Liver (tissue), 9 donors: ENCODE results near the gene SERPING1. TPM values are rescaled to one million over a fixed set of nuclear protein-coding genes. Genes with fewer than 3 reads are reported as not detected.
A peak's percentile ranks its signal among the peaks of the same experiment; 100 is the strongest.

Experiments used
- DNase-seq: peaks from one replicate; pipeline ENCODE4 v3.0.0-alpha.2; 2017; ENCODE audit warnings: low spot score
- H3K27ac ChIP-seq, 2 donors: one replicate each; pipeline ENCODE4 v1.7.0; 2013; ENCODE audit warnings: inconsistent platforms in 2 of 2, low read length in 2 of 2, control low read depth in 1 of 2, low read depth in 1 of 2, mild to moderate bottlenecking in 1 of 2
- H3K27me3 ChIP-seq, 4 donors: one replicate each; pipeline versions ENCODE4 v1.6.1 to v1.7.0; 2013; ENCODE audit warnings: low read length in 3 of 4, inconsistent platforms in 1 of 4, mild to moderate bottlenecking in 1 of 4, moderate library complexity in 1 of 4; ENCODE audit not compliant: control insufficient read depth in 4 of 4, insufficient read depth in 4 of 4
- H3K36me3 ChIP-seq, 4 donors: one replicate each; pipeline versions ENCODE4 v1.6.1 to v1.7.0; 2013; ENCODE audit warnings: low read length in 3 of 4, mild to moderate bottlenecking in 3 of 4, low read depth in 1 of 4, moderate library complexity in 1 of 4; ENCODE audit not compliant: control insufficient read depth in 4 of 4, insufficient read depth in 3 of 4
- H3K4me1 ChIP-seq, 4 donors: one replicate each; pipeline versions ENCODE4 v1.6.1 to v1.7.0; 2013; ENCODE audit warnings: low read length in 3 of 4, mild to moderate bottlenecking in 3 of 4, moderate library complexity in 1 of 4; ENCODE audit not compliant: control insufficient read depth in 4 of 4, insufficient read depth in 4 of 4
- H3K4me3 ChIP-seq, 3 donors: one replicate each; pipeline versions ENCODE4 v1.6.1 to v1.7.0; 2013; ENCODE audit warnings: low read length in 3 of 3, control low read depth in 1 of 3, low read depth in 1 of 3, mild to moderate bottlenecking in 1 of 3
- H3K9ac ChIP-seq, 2 donors: one replicate each; pipeline ENCODE4 v1.7.0; 2013; ENCODE audit warnings: low read length in 2 of 2, mild to moderate bottlenecking in 2 of 2, moderate library complexity in 2 of 2, control low read depth in 1 of 2, low read depth in 1 of 2
- H3K9me3 ChIP-seq, 4 donors: one replicate each; pipeline versions ENCODE4 v1.6.1 to v1.7.0; 2013; ENCODE audit warnings: low read length in 3 of 4; ENCODE audit not compliant: control insufficient read depth in 4 of 4
- CTCF ChIP-seq: fragments of 150-350 bp; IDR thresholded peaks from 2 replicates; pipeline ENCODE4 v1.5.1; 2017; ENCODE audit warnings: improper control_type of control experiment, low read depth, low read length; ENCODE audit not compliant: missing input control
- EGR1 ChIP-seq, 2 donors: IDR thresholded peaks; 2 replicates each; pipeline ENCODE4 v1.6.1; 2016 to 2018; ENCODE audit warnings: antibody characterized with exemption in 2 of 2, low read depth in 2 of 2
- FOXA1 ChIP-seq: IDR thresholded peaks from 2 replicates; pipeline ENCODE4 v1.6.1; 2016; ENCODE audit warnings: antibody characterized with exemption
- FOXA2 ChIP-seq: IDR thresholded peaks from 2 replicates; pipeline ENCODE4 v1.6.1; 2016; ENCODE audit warnings: antibody characterized with exemption
- GABPA ChIP-seq, 2 donors: IDR thresholded peaks in 1 of 2; conservative IDR thresholded peaks in 1 of 2; 2 replicates each; pipeline ENCODE4 v1.6.1; 2016; ENCODE audit warnings: antibody characterized with exemption in 2 of 2, mild to moderate bottlenecking in 1 of 2, moderate library complexity in 1 of 2
- HNF4A ChIP-seq, 2 donors: conservative IDR thresholded peaks; 2 replicates each; pipeline ENCODE4 v1.6.1; 2016; ENCODE audit warnings: antibody characterized with exemption in 2 of 2, mild to moderate bottlenecking in 2 of 2
- HNF4G ChIP-seq: IDR thresholded peaks from 2 replicates; pipeline ENCODE4 v1.6.1; 2016; ENCODE audit warnings: antibody characterized with exemption
- JUND ChIP-seq, 2 donors: IDR thresholded peaks; 2 replicates each; pipeline ENCODE4 v1.6.1; 2016; ENCODE audit warnings: antibody characterized with exemption in 2 of 2
- RAD21 ChIP-seq, 2 donors: IDR thresholded peaks; 2 replicates each; pipeline ENCODE4 v1.6.1; 2016; ENCODE audit warnings: antibody characterized with exemption in 2 of 2, mild to moderate bottlenecking in 2 of 2
- RXRA ChIP-seq, 2 donors: IDR thresholded peaks; 2 replicates each; pipeline ENCODE4 v1.6.1; 2017 to 2018; ENCODE audit warnings: antibody characterized with exemption in 2 of 2, mild to moderate bottlenecking in 1 of 2
- SP1 ChIP-seq: IDR thresholded peaks from 2 replicates; pipeline ENCODE4 v1.6.1; 2018; ENCODE audit warnings: antibody characterized with exemption, mild to moderate bottlenecking
- YY1 ChIP-seq: IDR thresholded peaks from 2 replicates; pipeline ENCODE4 v1.6.1; 2016; ENCODE audit warnings: antibody characterized with exemption, mild to moderate bottlenecking
- ZBTB33 ChIP-seq: IDR thresholded peaks from 2 replicates; pipeline ENCODE4 v1.6.1; 2016; ENCODE audit warnings: antibody characterized with exemption
- WGBS: extraction: QIAGEN DNeasy Blood & Tissue Kit; methylation state at CpG from one replicate; pipeline ENCODE4 v1.1.7; 2013; 5-methylcytosine and 5-hydroxymethylcytosine counted together
- polyA plus RNA-seq, 2 donors: library from polyadenylated mRNA; stranded (reverse) in 1 of 2; unstranded in 1 of 2; fragments of 200-250 nt in 1 of 2; fragments of >200 nt in 1 of 2; fragmentation: Nextera tagmentation in 1 of 2; extraction: Ambion mirVana in 1 of 2; gene quantifications; one replicate each; pipeline versions ENCODE4 v1.2.1 to v1.2.3, GENCODE V29; 2013 to 2015
- total RNA-seq, 2 donors: library from RNA; depleted of rRNA; stranded (reverse); fragments of >200 nt; gene quantifications; one replicate each; pipeline ENCODE4 v1.2.3, GENCODE V29; 2014
- TF ChIP-seq, protein P1 (sequence below): IDR thresholded peaks from 2 replicates; pipeline ENCODE4 v1.6.1; 2016; ENCODE audit warnings: antibody characterized with exemption
- TF ChIP-seq, protein P2 (sequence below): IDR thresholded peaks from 2 replicates; pipeline ENCODE4 v1.6.1; 2016; ENCODE audit warnings: antibody characterized with exemption, mild to moderate bottlenecking
- donor health status: healthy.
- donor health status: healthy.
- donor health status: healthy.
- donor health status: healthy.
- donor health status: healthy.

The SERPING1 gene
- total and polyA plus RNA-seq, 4 donors = 235 to 2,911 (median 1,514) TPM

- WGBS = 31% methylated on average over 5 of the region's 5 CpGs
- H3K27ac ChIP-seq = peak overlapping the region; percentile 90 to 91
Observed at GRCh38 chr11:57656885-57657193, 59.4 kb downstream of the SERPING1 start.

DNA sequence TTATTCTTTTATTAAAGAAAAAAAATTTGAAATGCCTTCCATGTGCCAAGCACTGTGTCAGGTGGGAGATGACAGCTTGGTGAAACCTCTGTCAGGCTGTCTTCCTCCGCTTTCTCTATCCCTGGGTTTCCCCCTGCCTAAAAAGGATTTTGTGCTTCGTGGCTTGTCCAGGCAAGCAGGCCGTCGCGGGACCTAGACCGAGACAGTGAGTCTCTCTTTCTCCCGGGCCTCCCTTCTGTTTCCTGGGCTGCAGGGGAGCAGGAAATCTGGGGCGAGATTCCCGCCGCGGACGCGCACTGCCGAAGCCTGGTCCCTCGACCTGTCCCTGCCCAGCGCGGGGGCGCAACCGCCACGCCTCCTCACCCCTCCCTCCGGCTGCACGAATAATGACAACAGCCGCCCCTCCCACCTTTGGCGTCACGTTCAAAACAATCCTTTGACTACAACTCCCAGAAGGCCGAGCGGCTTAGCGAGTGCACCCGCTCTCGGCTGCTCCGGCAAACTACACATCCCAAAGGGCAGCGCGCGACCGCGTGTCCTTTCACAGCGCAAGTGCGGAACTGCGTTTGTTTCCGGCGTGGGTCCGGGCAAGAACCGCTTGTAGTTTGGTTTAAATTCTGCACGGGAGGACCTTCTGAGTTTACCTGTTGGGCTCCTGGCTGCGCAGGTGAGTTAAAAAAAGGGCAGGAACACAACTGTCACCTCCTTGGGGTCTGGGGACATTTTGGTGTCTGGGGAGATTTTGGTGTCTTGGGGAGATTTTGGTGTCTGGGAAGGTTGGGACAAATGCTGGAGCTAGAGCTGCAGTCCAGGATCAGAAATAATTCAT lies 59.9 kb downstream of the SERPING1 start, which contains the start of gene CLP1:
TSS of gene CLP1 (plus strand) at position 569 of the 829 bp plus-strand sequence. CDS start 1,715 bp downstream, outside the sequence.
- peak within 1 kb of the TSS; percentile 83 to 100 (median 87) for H3K4me3 ChIP-seq
- H3K4me1 ChIP-seq = peaks cover 3 to 17% (median 8%) of the 10 kb centered on the region in 4 donors
- no peaks in the 10 kb centered on the region for H3K27me3 ChIP-seq
- no peaks in the 10 kb centered on the region for H3K9me3 ChIP-seq
- H3K9ac ChIP-seq = peak within 1 kb of the TSS; percentile 86 to 97
- H3K27ac ChIP-seq = peak within 1 kb of the TSS; percentile 90 to 91
- DNase-seq = peak; percentile 97
- WGBS = under 1% methylated on average over 45 of the region's 45 CpGs
- H3K36me3 ChIP-seq = peaks cover 9 to 24% (median 15%) of the 10 kb centered on the region in 4 donors
- TF ChIP-seq HNF4A (conservative IDR thresholded peaks at IDR 0.05) (peak in 1 of 2 donors; percentile 21), FOXA2 (no peak), RXRA (IDR thresholded peaks at IDR 0.05) (peak; percentile 48 to 61), HNF4G (no peak), ZBTB33 (peak; percentile 98), YY1 (peak; percentile 86), EGR1 (IDR thresholded peaks at IDR 0.05; ENCODE audit: low read depth in 2 of 2) (peak; percentile 90 to 99), GABPA (IDR thresholded peaks at IDR 0.05 in 1 of 2, conservative IDR thresholded peaks at IDR 0.05 in 1 of 2) (peak; percentile 52 to 93), SP1 (peak; percentile 83), JUND (IDR thresholded peaks at IDR 0.05) (peak; percentile 11 to 23), FOXA1 (no peak), RAD21 (IDR thresholded peaks at IDR 0.05) (peak; percentile 13 to 21)
- TF ChIP-seq, protein P1, sequence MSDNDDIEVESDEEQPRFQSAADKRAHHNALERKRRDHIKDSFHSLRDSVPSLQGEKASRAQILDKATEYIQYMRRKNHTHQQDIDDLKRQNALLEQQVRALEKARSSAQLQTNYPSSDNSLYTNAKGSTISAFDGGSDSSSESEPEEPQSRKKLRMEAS = peak; percentile 99
- TF ChIP-seq, protein P2, sequence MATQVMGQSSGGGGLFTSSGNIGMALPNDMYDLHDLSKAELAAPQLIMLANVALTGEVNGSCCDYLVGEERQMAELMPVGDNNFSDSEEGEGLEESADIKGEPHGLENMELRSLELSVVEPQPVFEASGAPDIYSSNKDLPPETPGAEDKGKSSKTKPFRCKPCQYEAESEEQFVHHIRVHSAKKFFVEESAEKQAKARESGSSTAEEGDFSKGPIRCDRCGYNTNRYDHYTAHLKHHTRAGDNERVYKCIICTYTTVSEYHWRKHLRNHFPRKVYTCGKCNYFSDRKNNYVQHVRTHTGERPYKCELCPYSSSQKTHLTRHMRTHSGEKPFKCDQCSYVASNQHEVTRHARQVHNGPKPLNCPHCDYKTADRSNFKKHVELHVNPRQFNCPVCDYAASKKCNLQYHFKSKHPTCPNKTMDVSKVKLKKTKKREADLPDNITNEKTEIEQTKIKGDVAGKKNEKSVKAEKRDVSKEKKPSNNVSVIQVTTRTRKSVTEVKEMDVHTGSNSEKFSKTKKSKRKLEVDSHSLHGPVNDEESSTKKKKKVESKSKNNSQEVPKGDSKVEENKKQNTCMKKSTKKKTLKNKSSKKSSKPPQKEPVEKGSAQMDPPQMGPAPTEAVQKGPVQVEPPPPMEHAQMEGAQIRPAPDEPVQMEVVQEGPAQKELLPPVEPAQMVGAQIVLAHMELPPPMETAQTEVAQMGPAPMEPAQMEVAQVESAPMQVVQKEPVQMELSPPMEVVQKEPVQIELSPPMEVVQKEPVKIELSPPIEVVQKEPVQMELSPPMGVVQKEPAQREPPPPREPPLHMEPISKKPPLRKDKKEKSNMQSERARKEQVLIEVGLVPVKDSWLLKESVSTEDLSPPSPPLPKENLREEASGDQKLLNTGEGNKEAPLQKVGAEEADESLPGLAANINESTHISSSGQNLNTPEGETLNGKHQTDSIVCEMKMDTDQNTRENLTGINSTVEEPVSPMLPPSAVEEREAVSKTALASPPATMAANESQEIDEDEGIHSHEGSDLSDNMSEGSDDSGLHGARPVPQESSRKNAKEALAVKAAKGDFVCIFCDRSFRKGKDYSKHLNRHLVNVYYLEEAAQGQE = no peak

More at GRCh38 chr11:57656885-57657193, 59.4 kb downstream of the SERPING1 start:
- H3K4me1 ChIP-seq = peaks cover 3 to 17% (median 8%) of the 10 kb centered on the region in 4 donors
- no peak for DNase-seq
- peak overlapping the region in 2 of 3 donors; percentile 46 to 71 for H3K4me3 ChIP-seq
- no peaks in the 10 kb centered on the region for H3K27me3 ChIP-seq
- peaks cover 9 to 22% (median 13%) of the 10 kb centered on the region in 4 donors for H3K36me3 ChIP-seq
- TF ChIP-seq CTCF (no peak), ZBTB33 (no peak), YY1 (no peak), RXRA (IDR thresholded peaks at IDR 0.05) (no peak)
- peak overlapping the region; percentile 86 to 93 for H3K9ac ChIP-seq
- no peaks in the 10 kb centered on the region for H3K9me3 ChIP-seq
